ENCODE data around the gene MTNR1A.

MTNR1A gene

GRCh38 chr4:186588503-186588902 is 33.1 kb upstream of the MTNR1A start:
- Histone ChIP-seq H3K27me3 (ENCODE audit: low read depth, low read length) (no peaks in the 10 kb centered on the region), H3K4me1 (ENCODE audit: control insufficient read depth in 1 of 2, insufficient read depth in 2 of 2, low read length in 2 of 2) (no peaks in the 10 kb centered on the region), H3K9me3 (ENCODE audit: control insufficient read depth in 1 of 2, low read length in 2 of 2) (no peaks in the 10 kb centered on the region), H3K36me3 (ENCODE audit: control insufficient read depth in 1 of 2, insufficient read depth in 2 of 2, low read length in 2 of 2) (peaks cover 13 to 20% of the 10 kb centered on the region in 2 donors), H3K4me3 (ENCODE audit: low read depth in 1 of 2, low read length in 2 of 2) (no peak overlapping the region), H3K27ac (ENCODE audit: low read length) (no peak overlapping the region)

- Histone ChIP-seq H3K9me3 (ENCODE audit: control insufficient read depth in 1 of 2, low read length in 2 of 2) (peaks cover 0 to 2% of the 10 kb centered on the region in 2 donors), H3K36me3 (ENCODE audit: control insufficient read depth in 1 of 2, insufficient read depth in 2 of 2, low read length in 2 of 2) (peaks cover 7 to 13% of the 10 kb centered on the region in 2 donors), H3K27me3 (ENCODE audit: low read depth, low read length) (no peaks in the 10 kb centered on the region), H3K4me3 (ENCODE audit: low read depth in 1 of 2, low read length in 2 of 2) (no peak overlapping the region), H3K4me1 (ENCODE audit: control insufficient read depth in 1 of 2, insufficient read depth in 2 of 2, low read length in 2 of 2) (no peaks in the 10 kb centered on the region), H3K27ac (ENCODE audit: low read length) (no peak overlapping the region)
Measured at GRCh38 chr4:186587416-186588018, 32.1 kb upstream of the MTNR1A start.

- Histone ChIP-seq H3K4me1 (ENCODE audit: control insufficient read depth in 1 of 2, insufficient read depth in 2 of 2, low read length in 2 of 2) (no peaks in the 10 kb centered on the region), H3K4me3 (ENCODE audit: low read depth in 1 of 2, low read length in 2 of 2) (no peak overlapping the region), H3K9me3 (ENCODE audit: control insufficient read depth in 1 of 2, low read length in 2 of 2) (peaks cover 0 to 3% of the 10 kb centered on the region in 2 donors), H3K27ac (ENCODE audit: low read length) (no peak overlapping the region), H3K36me3 (ENCODE audit: control insufficient read depth in 1 of 2, insufficient read depth in 2 of 2, low read length in 2 of 2) (peaks cover 0 to 13% of the 10 kb centered on the region in 2 donors), H3K27me3 (ENCODE audit: low read depth, low read length) (no peaks in the 10 kb centered on the region)
Measured at GRCh38 chr4:186586205-186586604, 30.8 kb upstream of the MTNR1A start.

- H3K27me3 ChIP-seq (ENCODE audit: low read depth, low read length): no peaks in the 10 kb centered on the region
- H3K27ac ChIP-seq (ENCODE audit: low read length): no peak overlapping the region
- H3K4me1 ChIP-seq (ENCODE audit: control insufficient read depth in 1 of 2, insufficient read depth in 2 of 2, low read length in 2 of 2): no peaks in the 10 kb centered on the region
- peaks cover 0 to 13% of the 10 kb centered on the region in 2 donors for H3K36me3 ChIP-seq (ENCODE audit: control insufficient read depth in 1 of 2, insufficient read depth in 2 of 2, low read length in 2 of 2)
- no peak overlapping the region for H3K4me3 ChIP-seq (ENCODE audit: low read depth in 1 of 2, low read length in 2 of 2)
- H3K9me3 ChIP-seq (ENCODE audit: control insufficient read depth in 1 of 2, low read length in 2 of 2): peaks cover 0 to 3% of the 10 kb centered on the region in 2 donors
Measured at GRCh38 chr4:186584912-186585311, 29.5 kb upstream of the MTNR1A start.

GRCh38 chr4:186581421-186581820 is 26.1 kb upstream of the MTNR1A start:
- Histone ChIP-seq H3K4me1 (ENCODE audit: control insufficient read depth in 1 of 2, insufficient read depth in 2 of 2, low read length in 2 of 2) (no peaks in the 10 kb centered on the region), H3K27ac (ENCODE audit: low read length) (no peak overlapping the region), H3K9me3 (ENCODE audit: control insufficient read depth in 1 of 2, low read length in 2 of 2) (peaks cover 0 to 3% of the 10 kb centered on the region in 2 donors), H3K4me3 (ENCODE audit: low read depth in 1 of 2, low read length in 2 of 2) (no peak overlapping the region), H3K36me3 (ENCODE audit: control insufficient read depth in 1 of 2, insufficient read depth in 2 of 2, low read length in 2 of 2) (peaks cover 0 to 4% of the 10 kb centered on the region in 2 donors), H3K27me3 (ENCODE audit: low read depth, low read length) (no peaks in the 10 kb centered on the region)

- Histone ChIP-seq H3K27me3 (ENCODE audit: low read depth, low read length) (no peaks in the 10 kb centered on the region), H3K27ac (ENCODE audit: low read length) (no peak overlapping the region), H3K4me1 (ENCODE audit: control insufficient read depth in 1 of 2, insufficient read depth in 2 of 2, low read length in 2 of 2) (no peaks in the 10 kb centered on the region), H3K9me3 (ENCODE audit: control insufficient read depth in 1 of 2, low read length in 2 of 2) (peaks cover 0 to 3% of the 10 kb centered on the region in 2 donors), H3K36me3 (ENCODE audit: control insufficient read depth in 1 of 2, insufficient read depth in 2 of 2, low read length in 2 of 2) (peaks cover 0 to 4% of the 10 kb centered on the region in 2 donors), H3K4me3 (ENCODE audit: low read depth in 1 of 2, low read length in 2 of 2) (no peak overlapping the region)
Measured at GRCh38 chr4:186580669-186581068, 25.3 kb upstream of the MTNR1A start.

- H3K27ac ChIP-seq (ENCODE audit: low read length): no peak overlapping the region
- no peaks in the 10 kb centered on the region for H3K36me3 ChIP-seq (ENCODE audit: control insufficient read depth in 1 of 2, insufficient read depth in 2 of 2, low read length in 2 of 2)
- H3K9me3 ChIP-seq (ENCODE audit: control insufficient read depth in 1 of 2, low read length in 2 of 2): no peaks in the 10 kb centered on the region
- H3K4me3 ChIP-seq (ENCODE audit: low read depth in 1 of 2, low read length in 2 of 2): peak overlapping the region; percentile 43 to 51
- H3K27me3 ChIP-seq (ENCODE audit: low read depth, low read length): no peaks in the 10 kb centered on the region
- H3K4me1 ChIP-seq (ENCODE audit: control insufficient read depth in 1 of 2, insufficient read depth in 2 of 2, low read length in 2 of 2): peaks cover 0 to 8% of the 10 kb centered on the region in 2 donors
Measured at GRCh38 chr4:186570193-186570996, 15.0 kb upstream of the MTNR1A start.

GRCh38 chr4:186569533-186570192 is 14.3 kb upstream of the MTNR1A start:
- H3K9me3 ChIP-seq (ENCODE audit: control insufficient read depth in 1 of 2, low read length in 2 of 2): no peaks in the 10 kb centered on the region
- peaks cover 0 to 8% of the 10 kb centered on the region in 2 donors for H3K4me1 ChIP-seq (ENCODE audit: control insufficient read depth in 1 of 2, insufficient read depth in 2 of 2, low read length in 2 of 2)
- no peak overlapping the region for H3K27ac ChIP-seq (ENCODE audit: low read length)
- H3K4me3 ChIP-seq (ENCODE audit: low read depth in 1 of 2, low read length in 2 of 2): peak overlapping the region; percentile 43 to 51
- H3K27me3 ChIP-seq (ENCODE audit: low read depth, low read length): no peaks in the 10 kb centered on the region
- H3K36me3 ChIP-seq (ENCODE audit: control insufficient read depth in 1 of 2, insufficient read depth in 2 of 2, low read length in 2 of 2): no peaks in the 10 kb centered on the region

- Histone ChIP-seq H3K4me1 (ENCODE audit: control insufficient read depth in 1 of 2, insufficient read depth in 2 of 2, low read length in 2 of 2) (peaks cover 0 to 8% of the 10 kb centered on the region in 2 donors), H3K36me3 (ENCODE audit: control insufficient read depth in 1 of 2, insufficient read depth in 2 of 2, low read length in 2 of 2) (no peaks in the 10 kb centered on the region), H3K4me3 (ENCODE audit: low read depth in 1 of 2, low read length in 2 of 2) (no peak overlapping the region), H3K9me3 (ENCODE audit: control insufficient read depth in 1 of 2, low read length in 2 of 2) (no peaks in the 10 kb centered on the region), H3K27ac (ENCODE audit: low read length) (no peak overlapping the region), H3K27me3 (ENCODE audit: low read depth, low read length) (no peaks in the 10 kb centered on the region)
Measured at GRCh38 chr4:186566068-186566467, 10.7 kb upstream of the MTNR1A start.

GRCh38 chr4:186563761-186564160 is 8.4 kb upstream of the MTNR1A start:
- Histone ChIP-seq H3K27me3 (ENCODE audit: low read depth, low read length) (no peaks in the 10 kb centered on the region), H3K4me3 (ENCODE audit: low read depth in 1 of 2, low read length in 2 of 2) (no peak overlapping the region), H3K27ac (ENCODE audit: low read length) (no peak overlapping the region), H3K4me1 (ENCODE audit: control insufficient read depth in 1 of 2, insufficient read depth in 2 of 2, low read length in 2 of 2) (no peaks in the 10 kb centered on the region), H3K9me3 (ENCODE audit: control insufficient read depth in 1 of 2, low read length in 2 of 2) (no peaks in the 10 kb centered on the region), H3K36me3 (ENCODE audit: control insufficient read depth in 1 of 2, insufficient read depth in 2 of 2, low read length in 2 of 2) (no peaks in the 10 kb centered on the region)

- no peak overlapping the region for H3K27ac ChIP-seq (ENCODE audit: low read length)
- H3K4me1 ChIP-seq (ENCODE audit: control insufficient read depth in 1 of 2, insufficient read depth in 2 of 2, low read length in 2 of 2): no peaks in the 10 kb centered on the region
- no peaks in the 10 kb centered on the region for H3K36me3 ChIP-seq (ENCODE audit: control insufficient read depth in 1 of 2, insufficient read depth in 2 of 2, low read length in 2 of 2)
- no peaks in the 10 kb centered on the region for H3K27me3 ChIP-seq (ENCODE audit: low read depth, low read length)
- no peaks in the 10 kb centered on the region for H3K9me3 ChIP-seq (ENCODE audit: control insufficient read depth in 1 of 2, low read length in 2 of 2)
- no peak overlapping the region for H3K4me3 ChIP-seq (ENCODE audit: low read depth in 1 of 2, low read length in 2 of 2)
Measured at GRCh38 chr4:186561748-186562147, 6.4 kb upstream of the MTNR1A start.

Data from muscle layer of duodenum (tissue), 2 donors.